ENCODE results near the gene POLD1. TPM values are rescaled to one million over a fixed set of nuclear protein-coding genes. Genes with fewer than 3 reads are reported as not detected.
A peak's percentile ranks its signal among the peaks of the same experiment; 100 is the strongest.

POLD1 gene
- total and polyA plus RNA-seq, 4 donors: 7.5 to 57.1 (median 8.2) TPM

- WGBS: 57% methylated on average over 37 of the region's 37 CpGs
- Histone ChIP-seq H3K9ac (ENCODE audit: low read depth in 1 of 2, low read length in 2 of 2) (no peak overlapping the region), H3K9me3 (ENCODE audit: control insufficient read depth in 4 of 4, low read length in 3 of 4) (no peaks in the 10 kb centered on the region), H3K4me3 (ENCODE audit: low read depth in 1 of 3, low read length in 3 of 3) (no peak overlapping the region), H3K4me1 (ENCODE audit: control insufficient read depth in 4 of 4, insufficient read depth in 4 of 4, low read length in 3 of 4) (no peaks in the 10 kb centered on the region), H3K27me3 (ENCODE audit: control insufficient read depth in 4 of 4, insufficient read depth in 4 of 4, low read length in 3 of 4) (peaks cover 0 to 3% (median 0%) of the 10 kb centered on the region in 4 donors), H3K36me3 (ENCODE audit: control insufficient read depth in 4 of 4, insufficient read depth in 3 of 4, low read depth in 1 of 4, low read length in 3 of 4) (no peaks in the 10 kb centered on the region), H3K27ac (ENCODE audit: low read depth in 1 of 2, low read length in 2 of 2) (peak overlapping the region in 1 of 2 donors; percentile 20)
- TF ChIP-seq FOXA2 (IDR thresholded peaks at IDR 0.05) (no peak), SP1 (IDR thresholded peaks at IDR 0.05) (no peak), YY1 (IDR thresholded peaks at IDR 0.05) (no peak), HNF4A (conservative IDR thresholded peaks at IDR 0.05) (no peak), HNF4G (IDR thresholded peaks at IDR 0.05) (no peak), CTCF (IDR thresholded peaks at IDR 0.05; ENCODE audit: low read depth, low read length, missing input control) (peak; percentile 82), JUND (IDR thresholded peaks at IDR 0.05) (no peak), GABPA (IDR thresholded peaks at IDR 0.05 in 1 of 2, conservative IDR thresholded peaks at IDR 0.05 in 1 of 2) (no peak), RAD21 (IDR thresholded peaks at IDR 0.05) (peak; percentile 63 to 81), TAF1 (conservative IDR thresholded peaks at IDR 0.05) (no peak)
- TF ChIP-seq, protein P1, sequence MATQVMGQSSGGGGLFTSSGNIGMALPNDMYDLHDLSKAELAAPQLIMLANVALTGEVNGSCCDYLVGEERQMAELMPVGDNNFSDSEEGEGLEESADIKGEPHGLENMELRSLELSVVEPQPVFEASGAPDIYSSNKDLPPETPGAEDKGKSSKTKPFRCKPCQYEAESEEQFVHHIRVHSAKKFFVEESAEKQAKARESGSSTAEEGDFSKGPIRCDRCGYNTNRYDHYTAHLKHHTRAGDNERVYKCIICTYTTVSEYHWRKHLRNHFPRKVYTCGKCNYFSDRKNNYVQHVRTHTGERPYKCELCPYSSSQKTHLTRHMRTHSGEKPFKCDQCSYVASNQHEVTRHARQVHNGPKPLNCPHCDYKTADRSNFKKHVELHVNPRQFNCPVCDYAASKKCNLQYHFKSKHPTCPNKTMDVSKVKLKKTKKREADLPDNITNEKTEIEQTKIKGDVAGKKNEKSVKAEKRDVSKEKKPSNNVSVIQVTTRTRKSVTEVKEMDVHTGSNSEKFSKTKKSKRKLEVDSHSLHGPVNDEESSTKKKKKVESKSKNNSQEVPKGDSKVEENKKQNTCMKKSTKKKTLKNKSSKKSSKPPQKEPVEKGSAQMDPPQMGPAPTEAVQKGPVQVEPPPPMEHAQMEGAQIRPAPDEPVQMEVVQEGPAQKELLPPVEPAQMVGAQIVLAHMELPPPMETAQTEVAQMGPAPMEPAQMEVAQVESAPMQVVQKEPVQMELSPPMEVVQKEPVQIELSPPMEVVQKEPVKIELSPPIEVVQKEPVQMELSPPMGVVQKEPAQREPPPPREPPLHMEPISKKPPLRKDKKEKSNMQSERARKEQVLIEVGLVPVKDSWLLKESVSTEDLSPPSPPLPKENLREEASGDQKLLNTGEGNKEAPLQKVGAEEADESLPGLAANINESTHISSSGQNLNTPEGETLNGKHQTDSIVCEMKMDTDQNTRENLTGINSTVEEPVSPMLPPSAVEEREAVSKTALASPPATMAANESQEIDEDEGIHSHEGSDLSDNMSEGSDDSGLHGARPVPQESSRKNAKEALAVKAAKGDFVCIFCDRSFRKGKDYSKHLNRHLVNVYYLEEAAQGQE (IDR thresholded peaks at IDR 0.05): no peak
- TF ChIP-seq, protein P2, sequence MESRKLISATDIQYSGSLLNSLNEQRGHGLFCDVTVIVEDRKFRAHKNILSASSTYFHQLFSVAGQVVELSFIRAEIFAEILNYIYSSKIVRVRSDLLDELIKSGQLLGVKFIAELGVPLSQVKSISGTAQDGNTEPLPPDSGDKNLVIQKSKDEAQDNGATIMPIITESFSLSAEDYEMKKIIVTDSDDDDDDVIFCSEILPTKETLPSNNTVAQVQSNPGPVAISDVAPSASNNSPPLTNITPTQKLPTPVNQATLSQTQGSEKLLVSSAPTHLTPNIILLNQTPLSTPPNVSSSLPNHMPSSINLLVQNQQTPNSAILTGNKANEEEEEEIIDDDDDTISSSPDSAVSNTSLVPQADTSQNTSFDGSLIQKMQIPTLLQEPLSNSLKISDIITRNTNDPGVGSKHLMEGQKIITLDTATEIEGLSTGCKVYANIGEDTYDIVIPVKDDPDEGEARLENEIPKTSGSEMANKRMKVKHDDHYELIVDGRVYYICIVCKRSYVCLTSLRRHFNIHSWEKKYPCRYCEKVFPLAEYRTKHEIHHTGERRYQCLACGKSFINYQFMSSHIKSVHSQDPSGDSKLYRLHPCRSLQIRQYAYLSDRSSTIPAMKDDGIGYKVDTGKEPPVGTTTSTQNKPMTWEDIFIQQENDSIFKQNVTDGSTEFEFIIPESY (IDR thresholded peaks at IDR 0.05): no peak
- DNase-seq (ENCODE audit: low spot score): peak; percentile 89
These were observed 30.9 kb downstream of the POLD1 start for GRCh38 chr19:50414864-50415660.

DNA sequence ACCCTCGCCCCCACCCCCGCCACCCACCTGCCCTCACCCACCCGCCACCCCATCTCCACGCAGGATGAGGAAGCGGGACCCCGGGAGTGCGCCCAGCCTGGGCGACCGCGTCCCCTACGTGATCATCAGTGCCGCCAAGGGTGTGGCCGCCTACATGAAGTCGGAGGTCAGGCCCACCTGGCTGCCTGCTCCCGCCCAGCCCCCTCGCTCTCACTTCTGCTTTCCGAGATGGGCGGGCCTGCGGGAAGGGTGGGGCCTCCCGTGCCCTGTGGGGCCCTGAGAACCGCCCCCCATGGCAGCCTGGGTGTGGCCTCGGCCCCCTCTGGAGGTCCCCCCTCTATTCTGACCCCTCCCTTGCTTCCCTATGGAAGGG, 31.5 kb downstream of the POLD1 start:
- peaks cover 0 to 3% (median 0%) of the 10 kb centered on the region in 4 donors for H3K27me3 ChIP-seq (ENCODE audit: control insufficient read depth in 4 of 4, insufficient read depth in 4 of 4, low read length in 3 of 4)
- no peaks in the 10 kb centered on the region for H3K9me3 ChIP-seq (ENCODE audit: control insufficient read depth in 4 of 4, low read length in 3 of 4)
- no peak overlapping the region for H3K4me3 ChIP-seq (ENCODE audit: low read depth in 1 of 3, low read length in 3 of 3)
- H3K36me3 ChIP-seq (ENCODE audit: control insufficient read depth in 4 of 4, insufficient read depth in 3 of 4, low read depth in 1 of 4, low read length in 3 of 4): no peaks in the 10 kb centered on the region
- no peak overlapping the region for H3K9ac ChIP-seq (ENCODE audit: low read depth in 1 of 2, low read length in 2 of 2)
- peak; percentile 59 for DNase-seq (ENCODE audit: low spot score)
- WGBS: 81% methylated on average over 22 of the region's 22 CpGs
- H3K4me1 ChIP-seq (ENCODE audit: control insufficient read depth in 4 of 4, insufficient read depth in 4 of 4, low read length in 3 of 4): no peaks in the 10 kb centered on the region
- no peak overlapping the region for H3K27ac ChIP-seq (ENCODE audit: low read depth in 1 of 2, low read length in 2 of 2)
- TF ChIP-seq RXRA (IDR thresholded peaks at IDR 0.05): no peak
- no peak for TF ChIP-seq MAX (IDR thresholded peaks at IDR 0.05)
- TF ChIP-seq RAD21 (IDR thresholded peaks at IDR 0.05): no peak
- TF ChIP-seq FOXA1 (IDR thresholded peaks at IDR 0.05): no peak
- TF ChIP-seq YY1 (IDR thresholded peaks at IDR 0.05): no peak
- no peak for TF ChIP-seq EGR1 (IDR thresholded peaks at IDR 0.05; ENCODE audit: low read depth in 2 of 2)
- no peak for TF ChIP-seq HNF4A (conservative IDR thresholded peaks at IDR 0.05)
- TF ChIP-seq ATF3 (IDR thresholded peaks at IDR 0.05): no peak
- no peak for TF ChIP-seq GABPA (IDR thresholded peaks at IDR 0.05 in 1 of 2, conservative IDR thresholded peaks at IDR 0.05 in 1 of 2)
- no peak for TF ChIP-seq JUND (IDR thresholded peaks at IDR 0.05)
- TF ChIP-seq, protein P1 (IDR thresholded peaks at IDR 0.05): no peak
- no peak for TF ChIP-seq HNF4G (IDR thresholded peaks at IDR 0.05)
- no peak for TF ChIP-seq NR2F2 (IDR thresholded peaks at IDR 0.05)

Data from liver (tissue), 9 donors.